ENCODE data around the gene RHEBL1.

DNA sequence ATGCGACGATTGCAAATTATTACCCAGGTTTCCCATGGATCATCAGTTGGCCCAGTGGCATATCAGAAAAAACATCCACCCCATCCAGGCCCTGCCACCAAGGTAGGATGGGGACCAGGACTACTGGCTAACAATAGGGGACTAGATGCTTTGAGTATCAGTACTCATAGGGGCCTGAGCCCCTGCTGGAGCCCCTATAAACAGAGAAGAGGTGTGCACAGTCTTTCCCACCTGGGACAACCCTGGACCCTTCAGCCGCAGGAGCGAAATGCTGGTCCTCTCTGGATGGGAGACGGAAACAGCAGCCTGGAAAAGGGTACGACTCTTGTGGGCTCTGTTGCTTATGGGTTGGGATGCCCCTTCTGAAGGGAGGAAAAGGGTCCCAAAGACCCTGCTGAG, 19.2 kb upstream of the RHEBL1 start:
- TF ChIP-seq, protein P1, sequence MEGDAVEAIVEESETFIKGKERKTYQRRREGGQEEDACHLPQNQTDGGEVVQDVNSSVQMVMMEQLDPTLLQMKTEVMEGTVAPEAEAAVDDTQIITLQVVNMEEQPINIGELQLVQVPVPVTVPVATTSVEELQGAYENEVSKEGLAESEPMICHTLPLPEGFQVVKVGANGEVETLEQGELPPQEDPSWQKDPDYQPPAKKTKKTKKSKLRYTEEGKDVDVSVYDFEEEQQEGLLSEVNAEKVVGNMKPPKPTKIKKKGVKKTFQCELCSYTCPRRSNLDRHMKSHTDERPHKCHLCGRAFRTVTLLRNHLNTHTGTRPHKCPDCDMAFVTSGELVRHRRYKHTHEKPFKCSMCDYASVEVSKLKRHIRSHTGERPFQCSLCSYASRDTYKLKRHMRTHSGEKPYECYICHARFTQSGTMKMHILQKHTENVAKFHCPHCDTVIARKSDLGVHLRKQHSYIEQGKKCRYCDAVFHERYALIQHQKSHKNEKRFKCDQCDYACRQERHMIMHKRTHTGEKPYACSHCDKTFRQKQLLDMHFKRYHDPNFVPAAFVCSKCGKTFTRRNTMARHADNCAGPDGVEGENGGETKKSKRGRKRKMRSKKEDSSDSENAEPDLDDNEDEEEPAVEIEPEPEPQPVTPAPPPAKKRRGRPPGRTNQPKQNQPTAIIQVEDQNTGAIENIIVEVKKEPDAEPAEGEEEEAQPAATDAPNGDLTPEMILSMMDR (IDR thresholded peaks at IDR 0.05), result no peak
- TF ChIP-seq POLR2AphosphoS5 (IDR thresholded peaks at IDR 0.05) (no peak), EP300 (IDR thresholded peaks at IDR 0.05; ENCODE audit: low read depth) (no peak)

Measured in transverse colon (tissue), 4 donors.